Gastroesophageal sphincter (tissue), 4 donors: Measurements from ENCODE around the gene IL20RB. TPM values are rescaled to one million over a fixed set of nuclear protein-coding genes. Genes with fewer than 3 reads are reported as not detected.

Experiments used
- ATAC-seq: fragments of 150-250 bp; one replicate; pipeline ENCODE4 v1.9.1; 2016; ENCODE audit warnings: mild to moderate bottlenecking, moderate library complexity
- H3K27ac ChIP-seq, 4 donors: fragments of 200-600 bp; sonication (generic) in 3 of 4; 1 replicate in 3 of 4; 2 replicates in 1 of 4; pipeline ENCODE4 v1.5.1; 2016 to 2019
- H3K27me3 ChIP-seq: fragments of 200-600 bp; sonication (generic); one replicate; pipeline ENCODE4 v1.5.1; 2019
- H3K36me3 ChIP-seq, 2 donors: fragments of 200-600 bp; sonication (generic); one replicate each; pipeline ENCODE4 v1.5.1; 2019; ENCODE audit warnings: control low read depth in 1 of 2
- H3K4me1 ChIP-seq, 3 donors: fragments of 200-600 bp; sonication (generic); 1 replicate in 2 of 3; 2 replicates in 1 of 3; pipeline ENCODE4 v1.5.1; 2016 to 2019; ENCODE audit warnings: control low read depth in 2 of 3
- H3K4me3 ChIP-seq, 2 donors: fragments of 200-600 bp; sonication (generic); one replicate each; pipeline ENCODE4 v1.5.1; 2019; ENCODE audit warnings: mild to moderate bottlenecking in 1 of 2, moderate library complexity in 1 of 2
- H3K9me3 ChIP-seq, 3 donors: fragments of 200-600 bp; sonication (generic); one replicate each; pipeline ENCODE4 v1.5.1; 2017 to 2019; ENCODE audit warnings: control low read depth in 2 of 3
- EP300 ChIP-seq: sonication (generic); formaldehyde crosslinking; IDR thresholded peaks from one replicate; pipeline ENCODE4 v1.6.1; 2017; ENCODE audit warnings: antibody characterized with exemption, mild to moderate bottlenecking
- POLR2A ChIP-seq, 2 donors: fragments of 450-650 bp; IDR thresholded peaks; one replicate each; pipeline ENCODE4 v1.6.1; 2017; ENCODE audit warnings: antibody characterized with exemption in 2 of 2, mild to moderate bottlenecking in 2 of 2, moderate library complexity in 1 of 2
- POLR2AphosphoS5 ChIP-seq: sonication (generic); formaldehyde crosslinking; IDR thresholded peaks from one replicate; pipeline ENCODE4 v1.6.1; 2017; ENCODE audit warnings: antibody characterized with exemption
- WGBS, 2 donors: methylation state at CpG; one replicate each; pipeline ENCODE4 v1.1.5; 2018; ENCODE audit warnings: low coverage in 1 of 2; 5-methylcytosine and 5-hydroxymethylcytosine counted together
- total RNA-seq, 4 donors: library from RNA; depleted of rRNA; stranded (reverse); fragments of >200 nt; gene quantifications; one replicate each; pipeline ENCODE4 v1.1.0, GENCODE V29; 2016
- TF ChIP-seq, protein P1 (sequence below), 4 experiments: fragments of 200-600 bp in 2 of 4; fragments of 450-650 bp in 2 of 4; sonication (generic) in 1 of 4; IDR thresholded peaks; one replicate each; pipeline ENCODE4 v1.5.1; 2017 to 2019; ENCODE audit warnings: antibody characterized with exemption in 4 of 4, mild to moderate bottlenecking in 2 of 4, moderate library complexity in 2 of 4

Gene IL20RB
- total RNA-seq, 4 donors from 2014 or later, result 0.62 to 7.3 (median 1.0) TPM

- Histone ChIP-seq H3K4me3 (no peak overlapping the region), H3K27ac (no peak overlapping the region), H3K36me3 (no peaks in the 10 kb centered on the region), H3K9me3 (no peaks in the 10 kb centered on the region), H3K27me3 (no peaks in the 10 kb centered on the region), H3K4me1 (no peaks in the 10 kb centered on the region)
- 90 to 100% methylated on average over 2 to 4 of the region's 5 CpGs for WGBS, 2 donors
- TF ChIP-seq EP300, result no peak
- TF ChIP-seq POLR2A (IDR thresholded peaks at IDR 0.05), result no peak
- TF ChIP-seq, protein P1, sequence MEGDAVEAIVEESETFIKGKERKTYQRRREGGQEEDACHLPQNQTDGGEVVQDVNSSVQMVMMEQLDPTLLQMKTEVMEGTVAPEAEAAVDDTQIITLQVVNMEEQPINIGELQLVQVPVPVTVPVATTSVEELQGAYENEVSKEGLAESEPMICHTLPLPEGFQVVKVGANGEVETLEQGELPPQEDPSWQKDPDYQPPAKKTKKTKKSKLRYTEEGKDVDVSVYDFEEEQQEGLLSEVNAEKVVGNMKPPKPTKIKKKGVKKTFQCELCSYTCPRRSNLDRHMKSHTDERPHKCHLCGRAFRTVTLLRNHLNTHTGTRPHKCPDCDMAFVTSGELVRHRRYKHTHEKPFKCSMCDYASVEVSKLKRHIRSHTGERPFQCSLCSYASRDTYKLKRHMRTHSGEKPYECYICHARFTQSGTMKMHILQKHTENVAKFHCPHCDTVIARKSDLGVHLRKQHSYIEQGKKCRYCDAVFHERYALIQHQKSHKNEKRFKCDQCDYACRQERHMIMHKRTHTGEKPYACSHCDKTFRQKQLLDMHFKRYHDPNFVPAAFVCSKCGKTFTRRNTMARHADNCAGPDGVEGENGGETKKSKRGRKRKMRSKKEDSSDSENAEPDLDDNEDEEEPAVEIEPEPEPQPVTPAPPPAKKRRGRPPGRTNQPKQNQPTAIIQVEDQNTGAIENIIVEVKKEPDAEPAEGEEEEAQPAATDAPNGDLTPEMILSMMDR (IDR thresholded peaks at IDR 0.05), result no peak
- TF ChIP-seq POLR2AphosphoS5, result no peak
- ATAC-seq, result no peak
Measured at GRCh38 chr3:137024348-137024747, 66.6 kb downstream of the IL20RB start.

DNA sequence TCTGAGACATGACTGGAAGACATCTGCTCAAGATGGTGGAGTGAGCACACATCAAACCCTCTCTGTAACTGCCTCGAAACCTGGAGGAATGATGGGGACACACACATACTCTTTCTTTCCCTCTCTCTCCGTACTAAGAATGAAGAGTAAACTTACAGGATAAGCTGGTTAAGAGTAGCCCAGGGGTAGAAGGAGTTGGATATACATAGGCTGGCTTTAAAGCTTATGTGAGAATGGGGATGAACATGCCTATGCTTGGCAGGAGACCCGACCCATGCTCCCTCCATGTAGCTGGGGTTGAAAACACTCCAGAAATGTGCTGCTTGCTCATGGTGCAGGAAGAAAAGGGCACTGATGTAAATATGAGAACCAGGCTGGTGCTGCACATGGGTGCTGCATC lies 68.9 kb downstream of the IL20RB start:
- no peak for ATAC-seq
- TF ChIP-seq POLR2AphosphoS5 (no peak), POLR2A (IDR thresholded peaks at IDR 0.05) (no peak), EP300 (no peak)
- TF ChIP-seq, protein P1 (IDR thresholded peaks at IDR 0.05), result no peak
- H3K27ac ChIP-seq, result no peak overlapping the region
- H3K27me3 ChIP-seq, result no peaks in the 10 kb centered on the region
- no peaks in the 10 kb centered on the region for H3K9me3 ChIP-seq
- H3K36me3 ChIP-seq, result no peaks in the 10 kb centered on the region
- no peaks in the 10 kb centered on the region for H3K4me1 ChIP-seq
- 83 to 93% methylated on average over 1 to 2 of the region's 3 CpGs for WGBS, 2 donors
- no peak overlapping the region for H3K4me3 ChIP-seq

DNA sequence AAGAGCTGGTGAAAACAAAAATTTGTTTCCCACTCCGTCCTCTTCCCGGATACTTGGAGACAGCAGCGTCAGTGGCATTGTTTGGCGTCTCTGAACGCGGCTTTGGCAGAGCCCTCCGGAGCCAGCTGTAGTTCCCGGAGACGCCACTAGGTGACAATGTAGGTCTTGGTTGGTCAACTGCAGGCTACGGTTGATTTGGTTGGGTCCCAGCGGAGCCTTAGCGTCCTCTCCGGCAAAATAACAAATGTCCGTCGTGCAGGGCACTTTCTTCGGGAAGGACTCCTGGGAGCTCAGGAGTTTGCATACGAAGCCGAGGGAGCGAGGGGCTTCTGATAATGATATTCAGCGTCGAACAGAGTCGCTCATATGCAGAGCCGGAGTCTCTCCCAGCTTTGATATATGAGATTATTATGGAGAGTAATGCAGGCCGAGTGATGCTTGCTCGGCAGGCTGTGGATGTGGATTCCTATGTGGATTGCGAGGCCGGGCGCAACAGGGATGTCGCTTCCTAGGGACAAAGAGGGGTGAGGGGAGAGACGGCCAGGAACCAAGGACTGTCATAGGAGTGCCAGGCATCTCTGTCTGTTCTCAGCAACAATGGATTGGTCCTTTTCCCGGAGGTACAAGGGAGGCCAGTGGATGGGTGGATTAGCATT lies 74.8 kb downstream of the IL20RB start:
- TF ChIP-seq POLR2AphosphoS5, result no peak
- TF ChIP-seq, protein P1 (IDR thresholded peaks at IDR 0.05), result peak; percentile 83 to 99 (median 90)
- peaks cover 0 to 12% (median 0%) of the 10 kb centered on the region in 3 donors for H3K4me1 ChIP-seq
- no peaks in the 10 kb centered on the region for H3K9me3 ChIP-seq
- H3K27me3 ChIP-seq, result peaks cover 7% of the 10 kb centered on the region
- peak overlapping the region; percentile 21 to 37 for H3K4me3 ChIP-seq
- H3K36me3 ChIP-seq, result no peaks in the 10 kb centered on the region
- no peak overlapping the region for H3K27ac ChIP-seq
- ATAC-seq, result peak; percentile 89
- 0% methylated on average over 4 to 5 of the region's 31 CpGs for WGBS, 2 donors

GRCh38 chr3:137035631-137036030 lies 77.8 kb downstream of the IL20RB start:
- TF ChIP-seq, protein P1 (IDR thresholded peaks at IDR 0.05), result no peak
- TF ChIP-seq POLR2A (IDR thresholded peaks at IDR 0.05), result no peak
- no peak for TF ChIP-seq POLR2AphosphoS5
- TF ChIP-seq EP300, result no peak
- peaks cover 7% of the 10 kb centered on the region for H3K27me3 ChIP-seq
- ATAC-seq, result no peak
- H3K36me3 ChIP-seq, result no peaks in the 10 kb centered on the region
- H3K27ac ChIP-seq, result no peak overlapping the region
- 100% methylated on average over 4 of the region's 5 CpGs; no CpG with 5 or more reads in 1 of the 2 donors for WGBS, 2 donors
- no peak overlapping the region for H3K4me3 ChIP-seq
- H3K9me3 ChIP-seq, result no peaks in the 10 kb centered on the region
- H3K4me1 ChIP-seq, result peaks cover 0 to 12% (median 0%) of the 10 kb centered on the region in 3 donors

GRCh38 chr3:137039570-137039969 lies 81.8 kb downstream of the IL20RB start:
- Histone ChIP-seq H3K4me1 (no peaks in the 10 kb centered on the region), H3K27me3 (no peaks in the 10 kb centered on the region), H3K36me3 (no peaks in the 10 kb centered on the region), H3K27ac (no peak overlapping the region), H3K4me3 (no peak overlapping the region), H3K9me3 (no peaks in the 10 kb centered on the region)
- TF ChIP-seq, protein P1 (IDR thresholded peaks at IDR 0.05), result no peak
- TF ChIP-seq EP300 (no peak), POLR2A (IDR thresholded peaks at IDR 0.05) (no peak), POLR2AphosphoS5 (no peak)
- ATAC-seq, result no peak
